SK-N-SH (cell line): ENCODE data around the gene KRTAP12-4. TPM values are rescaled to one million over a fixed set of nuclear protein-coding genes. Genes with fewer than 3 reads are reported as not detected.

Experiments used
- CTCF ChIA-PET: fragments of 300-600, 350-600 bp; formaldehyde crosslinking; extraction: SDS; loops from one replicate; lab custom pipeline; 2021; lab: Yijun Ruan, JAX
- POLR2A ChIA-PET: fragments of 350-600 bp; sonication (Branson Sonifier 250); formaldehyde crosslinking; extraction: SDS; loops from one replicate; lab custom pipeline; 2020; ENCODE audit warnings: antibody characterized with exemption, inconsistent platforms; lab: Yijun Ruan, JAX
- DNase-seq: peaks from one replicate; pipeline ENCODE4 v3.0.0; 2012
- H2AFZ ChIP-seq: fragments of 200-600 bp; sonication (generic); 2 replicates; pipeline ENCODE4 v1.8.1; 2016; ENCODE audit warnings: antibody characterized with exemption, mild to moderate bottlenecking, low read depth
- H3F3A ChIP-seq: fragments of 200-600 bp; sonication (generic); replicated peaks from 2 replicates; pipeline ENCODE3; 2016; ENCODE audit warnings: antibody characterized with exemption, mild to moderate bottlenecking; ENCODE audit not compliant: insufficient read depth
- H3K27ac ChIP-seq, 2 experiments: fragments of 200-500 bp in 1 of 2; fragments of 200-600 bp in 1 of 2; sonication (Bioruptor generic) in 1 of 2; sonication (generic), shearing (Covaris generic) in 1 of 2; 2 replicates each; pipeline versions ENCODE4 v1.5.1 to v1.6.1; 2014 to 2016; ENCODE audit warnings: low read depth in 2 of 2, inconsistent platforms in 1 of 2, low read length in 1 of 2, mild to moderate bottlenecking in 1 of 2, mixed read lengths in 1 of 2
- H3K27me3 ChIP-seq: fragments of 200-600 bp; sonication (generic), shearing (Covaris generic); 2 replicates; pipeline ENCODE4 v1.6.1; 2016; ENCODE audit warnings: mixed run types; ENCODE audit not compliant: insufficient read depth
- H3K36me3 ChIP-seq, 2 experiments: fragments of 200-500 bp in 1 of 2; fragments of 200-600 bp in 1 of 2; sonication (Bioruptor generic) in 1 of 2; sonication (generic) in 1 of 2; replicated peaks in 1 of 2; 2 replicates each; pipeline versions ENCODE3 to v1.5.1; 2014 to 2016; ENCODE audit warnings: low read length in 1 of 2, mild to moderate bottlenecking in 1 of 2; ENCODE audit not compliant: insufficient read depth in 2 of 2, control insufficient read depth in 1 of 2
- H3K4me1 ChIP-seq, 2 experiments: fragments of 200-500 bp in 1 of 2; fragments of 200-600 bp in 1 of 2; sonication (Bioruptor generic) in 1 of 2; sonication (generic), shearing (Covaris generic) in 1 of 2; 2 replicates each; pipeline versions ENCODE4 v1.5.1 to v1.6.1; 2014 to 2016; ENCODE audit warnings: low read depth in 1 of 2, low read length in 1 of 2, mixed run types in 1 of 2; ENCODE audit not compliant: insufficient read depth in 2 of 2, control insufficient read depth in 1 of 2
- H3K4me2 ChIP-seq: fragments of 200-600 bp; sonication (generic), shearing (Covaris generic); 2 replicates; pipeline ENCODE4 v1.6.1; 2017; ENCODE audit warnings: mixed run types
- H3K4me3 ChIP-seq, 2 experiments: fragments of 200-500 bp in 1 of 2; fragments of 200-600 bp in 1 of 2; sonication (Bioruptor generic) in 1 of 2; sonication (generic), shearing (Covaris generic) in 1 of 2; 2 replicates each; pipeline versions ENCODE4 v1.5.1 to v1.8.1; 2014 to 2016; ENCODE audit warnings: low read depth in 2 of 2, inconsistent platforms in 1 of 2, low read length in 1 of 2, mild to moderate bottlenecking in 1 of 2, mixed read lengths in 1 of 2, moderate library complexity in 1 of 2
- H3K79me2 ChIP-seq: fragments of 200-600 bp; sonication (generic); 2 replicates; pipeline ENCODE4 v1.8.1; 2017; ENCODE audit warnings: mild to moderate bottlenecking; ENCODE audit not compliant: insufficient read depth
- H3K9ac ChIP-seq: fragments of 200-600 bp; sonication (generic); 2 replicates; pipeline ENCODE4 v1.6.1; 2017; ENCODE audit warnings: mixed run types
- H3K9me2 ChIP-seq: fragments of 200-600 bp; sonication (generic); 2 replicates; pipeline ENCODE4 v1.6.1; 2017; ENCODE audit warnings: mixed run types
- H3K9me3 ChIP-seq: fragments of 200-600 bp; sonication (generic); 2 replicates; pipeline ENCODE4 v1.6.1; 2017; ENCODE audit warnings: mixed run types, mild to moderate bottlenecking, moderate library complexity
- H4K20me1 ChIP-seq: fragments of 200-600 bp; sonication (generic); 2 replicates; pipeline ENCODE4 v1.6.1; 2017; ENCODE audit warnings: mild to moderate bottlenecking, mixed run types; ENCODE audit not compliant: insufficient read depth
- ELF1 ChIP-seq: IDR thresholded peaks from 2 replicates; pipeline ENCODE4 v1.4.0; 2012
- EZH2phosphoT487 ChIP-seq: fragments of 200-600 bp; sonication (generic); IDR thresholded peaks from 2 replicates; pipeline ENCODE4 v1.6.1; 2017; ENCODE audit warnings: low read depth, mixed run types, mild to moderate bottlenecking, antibody characterized with exemption, moderate library complexity, borderline replicate concordance
- FOXJ3 ChIP-seq: sonication (generic); formaldehyde crosslinking; IDR thresholded peaks from 2 replicates; pipeline ENCODE4 v1.5.1; 2020; ENCODE audit warnings: mild to moderate bottlenecking, missing genetic modification reagents
- GABPA ChIP-seq: IDR thresholded peaks from 2 replicates; pipeline ENCODE4 v1.4.0; 2012; ENCODE audit warnings: low read depth, mild to moderate bottlenecking
- JUND ChIP-seq: IDR thresholded peaks from 2 replicates; pipeline ENCODE4 v1.4.0; 2012
- NRF1 ChIP-seq: IDR thresholded peaks from 2 replicates; pipeline ENCODE4 v1.6.1; 2012; ENCODE audit warnings: low read depth, mild to moderate bottlenecking, low read length
- RAD21 ChIP-seq: IDR thresholded peaks from 2 replicates; pipeline ENCODE4 v1.6.1; 2012; ENCODE audit warnings: mild to moderate bottlenecking, low read length
- RCOR1 ChIP-seq: fragments of 150-350 bp; IDR thresholded peaks from 2 replicates; pipeline ENCODE4 v1.6.1; 2017; ENCODE audit warnings: antibody characterized with exemption, low read length
- RXRA ChIP-seq: IDR thresholded peaks from 2 replicates; pipeline ENCODE4 v1.4.0; 2012; ENCODE audit warnings: low read depth, mild to moderate bottlenecking, borderline replicate concordance
- SMC3 ChIP-seq: IDR thresholded peaks from 2 replicates; pipeline ENCODE4 v1.6.1; 2012; ENCODE audit warnings: low read depth, low read length, improper control_type of control experiment
- TAF1 ChIP-seq: IDR thresholded peaks from 2 replicates; pipeline ENCODE4 v1.6.1; 2012; ENCODE audit warnings: low read depth, mild to moderate bottlenecking, low read length, moderate library complexity, borderline replicate concordance
- TCF12 ChIP-seq: IDR thresholded peaks from 2 replicates; pipeline ENCODE4 v1.4.0; 2012
- YY1 ChIP-seq: IDR thresholded peaks from 2 replicates; pipeline ENCODE4 v1.4.0; 2012; ENCODE audit warnings: low read depth, mild to moderate bottlenecking
- WGBS: methylation state at CpG from one replicate; pipeline ENCODE4 v1.1.6; 2017; ENCODE audit warnings: low lambda C conversion rate; 5-methylcytosine and 5-hydroxymethylcytosine counted together
- polyA plus RNA-seq, 3 experiments: library from polyadenylated mRNA; depleted of rRNA; stranded (reverse); fragments of >200 nt; gene quantifications; 2 replicates each; pipeline ENCODE4 v1.2.3, GENCODE V29; 2012
- TF ChIP-seq, protein P1 (sequence below): fragments of 150-350 bp; IDR thresholded peaks from 2 replicates; pipeline ENCODE4 v1.6.1; 2016; ENCODE audit warnings: mild to moderate bottlenecking, low read depth, low read length
- TF ChIP-seq, protein P2 (sequence below): fragments of 150-350 bp; IDR thresholded peaks from 2 replicates; pipeline ENCODE4 v1.6.1; 2017; ENCODE audit warnings: antibody characterized with exemption, low read length, low read depth, borderline replicate concordance
- TF ChIP-seq, protein P3 (sequence below): IDR thresholded peaks from 2 replicates; pipeline ENCODE4 v1.4.0; 2012; ENCODE audit warnings: low read depth
- TF ChIP-seq, protein P4 (sequence below): IDR thresholded peaks from 2 replicates; pipeline ENCODE4 v1.4.0; 2012; ENCODE audit warnings: low read depth, borderline replicate concordance
- TF ChIP-seq, protein P5 (sequence below): IDR thresholded peaks from 2 replicates; pipeline ENCODE4 v1.6.1; 2012; ENCODE audit warnings: mild to moderate bottlenecking, low read depth, low read length, moderate library complexity

Gene KRTAP12-4
- polyA plus RNA-seq, 1 of the 3 experiments (the other 2 are of a cell fraction) = not detected

DNA sequence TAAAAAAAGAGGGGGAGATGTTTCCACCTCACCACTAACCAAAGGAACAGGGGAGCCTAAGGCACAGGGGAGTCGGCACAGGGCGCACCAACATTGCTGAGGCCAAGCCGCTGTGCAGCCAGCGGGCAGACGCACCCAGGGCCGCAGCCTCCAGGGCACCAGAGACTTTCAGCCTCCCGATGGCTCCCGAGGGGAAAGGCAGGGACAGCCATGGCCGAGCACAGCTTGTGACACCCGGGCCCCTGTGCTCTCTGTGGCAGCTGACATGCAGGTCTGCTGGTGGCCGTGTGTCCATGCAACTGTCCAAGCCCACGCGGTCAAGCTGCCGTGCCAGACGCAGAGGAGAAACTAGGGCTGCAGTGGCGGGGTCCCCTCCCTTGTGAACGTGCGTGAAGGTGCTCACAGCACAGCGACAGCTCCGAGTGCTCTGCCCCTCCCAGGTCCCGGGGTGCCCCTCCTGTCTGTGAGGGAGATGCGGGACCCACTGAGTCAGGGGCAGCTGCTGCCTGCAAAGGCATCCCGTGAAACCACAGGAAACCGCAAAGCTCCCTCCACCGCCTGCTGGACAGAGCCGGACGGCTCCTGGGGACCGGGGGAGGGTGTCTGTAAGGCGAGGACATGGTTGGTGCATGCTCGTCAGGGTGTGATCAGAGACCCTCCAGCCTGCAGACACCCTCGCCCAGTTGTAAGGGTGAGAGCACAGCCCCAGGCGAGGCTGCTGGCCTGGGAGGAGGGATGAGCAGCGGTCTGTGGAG lies 5.7 kb downstream of the KRTAP12-4 start:
- H3K4me2 ChIP-seq = no peak overlapping the region
- DNase-seq = no peak
- H3K79me2 ChIP-seq = no peaks in the 10 kb centered on the region
- no peak overlapping the region for H3K9ac ChIP-seq
- H3K27ac ChIP-seq = no peak overlapping the region
- H3F3A ChIP-seq = no peaks in the 10 kb centered on the region
- 14% methylated on average over 24 of the region's 33 CpGs for WGBS
- no peak overlapping the region for H3K4me3 ChIP-seq
- ChIA-PET POLR2A (interaction anchor here (0.6 kb wide), 1 partner anchor 50 kb away, joined by 3 read pairs; no protein-coding TSS in a partner anchor), CTCF (interaction anchor here (1.9 kb wide), 1 partner anchor 11 kb away, joined by 4 read pairs; the partner anchor contains the start of gene KRTAP10-10)
- H3K4me1 ChIP-seq = no peaks in the 10 kb centered on the region
- no peaks in the 10 kb centered on the region for H4K20me1 ChIP-seq
- peaks cover 53% of the 10 kb centered on the region for H3K27me3 ChIP-seq
- H3K9me3 ChIP-seq = 0 out of 2 replicates have a peak, but pooled peaks cover 5% of the 10 kb centered on the region
- TF ChIP-seq FOXJ3 (CRISPR knock-in tag) (no peak), SMC3 (no peak), EZH2phosphoT487 (no peak), JUND (no peak), YY1 (no peak), NRF1 (no peak), GABPA (no peak), TAF1 (no peak), RAD21 (no peak), ELF1 (no peak)
- TF ChIP-seq, protein P1, sequence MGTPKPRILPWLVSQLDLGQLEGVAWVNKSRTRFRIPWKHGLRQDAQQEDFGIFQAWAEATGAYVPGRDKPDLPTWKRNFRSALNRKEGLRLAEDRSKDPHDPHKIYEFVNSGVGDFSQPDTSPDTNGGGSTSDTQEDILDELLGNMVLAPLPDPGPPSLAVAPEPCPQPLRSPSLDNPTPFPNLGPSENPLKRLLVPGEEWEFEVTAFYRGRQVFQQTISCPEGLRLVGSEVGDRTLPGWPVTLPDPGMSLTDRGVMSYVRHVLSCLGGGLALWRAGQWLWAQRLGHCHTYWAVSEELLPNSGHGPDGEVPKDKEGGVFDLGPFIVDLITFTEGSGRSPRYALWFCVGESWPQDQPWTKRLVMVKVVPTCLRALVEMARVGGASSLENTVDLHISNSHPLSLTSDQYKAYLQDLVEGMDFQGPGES = no peak
- TF ChIP-seq, protein P2, sequence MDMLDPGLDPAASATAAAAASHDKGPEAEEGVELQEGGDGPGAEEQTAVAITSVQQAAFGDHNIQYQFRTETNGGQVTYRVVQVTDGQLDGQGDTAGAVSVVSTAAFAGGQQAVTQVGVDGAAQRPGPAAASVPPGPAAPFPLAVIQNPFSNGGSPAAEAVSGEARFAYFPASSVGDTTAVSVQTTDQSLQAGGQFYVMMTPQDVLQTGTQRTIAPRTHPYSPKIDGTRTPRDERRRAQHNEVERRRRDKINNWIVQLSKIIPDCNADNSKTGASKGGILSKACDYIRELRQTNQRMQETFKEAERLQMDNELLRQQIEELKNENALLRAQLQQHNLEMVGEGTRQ = no peak
- H3K36me3 ChIP-seq = no peaks in the 10 kb centered on the region
- no peak overlapping the region for H2AFZ ChIP-seq
- no peaks in the 10 kb centered on the region for H3K9me2 ChIP-seq

DNA sequence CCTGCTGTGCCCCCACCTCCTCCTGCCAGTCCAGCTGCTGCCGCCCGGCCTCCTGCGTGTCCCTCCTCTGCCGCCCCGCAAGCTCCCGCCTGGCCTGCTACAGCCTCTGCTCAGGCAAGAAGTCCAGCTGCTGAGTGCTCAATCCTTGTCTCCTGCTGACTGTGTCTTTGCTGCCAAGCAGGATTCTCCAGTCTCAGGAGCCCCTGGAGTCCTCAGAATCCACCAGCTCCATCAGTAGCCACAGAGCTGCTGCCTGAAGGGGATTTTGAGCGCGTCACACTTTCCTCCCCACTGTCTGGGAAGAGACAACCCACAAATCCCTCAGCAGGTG lies 7.3 kb downstream of the KRTAP12-4 start:
- CTCF ChIA-PET = no interaction called here
- no peak overlapping the region for H3K4me2 ChIP-seq

More for the DNA sequence above, 7.3 kb downstream of the KRTAP12-4 start:
- no peak overlapping the region for H3K27ac ChIP-seq
- H3K27me3 ChIP-seq = peaks cover 38% of the 10 kb centered on the region
- H2AFZ ChIP-seq = no peak overlapping the region
- H3K9ac ChIP-seq = no peak overlapping the region
- 0 out of 2 replicates have a peak, but pooled peaks cover 5% of the 10 kb centered on the region for H3K9me3 ChIP-seq
- H3K79me2 ChIP-seq = no peaks in the 10 kb centered on the region
- H3K9me2 ChIP-seq = no peaks in the 10 kb centered on the region
- no peak for DNase-seq
- POLR2A ChIA-PET = no interaction called here
- H4K20me1 ChIP-seq = no peaks in the 10 kb centered on the region
- WGBS = 14% methylated on average over 6 of the region's 8 CpGs
- H3F3A ChIP-seq = no peaks in the 10 kb centered on the region
- H3K4me3 ChIP-seq = no peak overlapping the region
- H3K4me1 ChIP-seq = no peaks in the 10 kb centered on the region
- TF ChIP-seq, protein P3, sequence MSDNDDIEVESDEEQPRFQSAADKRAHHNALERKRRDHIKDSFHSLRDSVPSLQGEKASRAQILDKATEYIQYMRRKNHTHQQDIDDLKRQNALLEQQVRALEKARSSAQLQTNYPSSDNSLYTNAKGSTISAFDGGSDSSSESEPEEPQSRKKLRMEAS = no peak
- TF ChIP-seq RXRA (no peak), RCOR1 (no peak), RAD21 (no peak), TCF12 (no peak)
- TF ChIP-seq, protein P1 = no peak
- TF ChIP-seq, protein P4, sequence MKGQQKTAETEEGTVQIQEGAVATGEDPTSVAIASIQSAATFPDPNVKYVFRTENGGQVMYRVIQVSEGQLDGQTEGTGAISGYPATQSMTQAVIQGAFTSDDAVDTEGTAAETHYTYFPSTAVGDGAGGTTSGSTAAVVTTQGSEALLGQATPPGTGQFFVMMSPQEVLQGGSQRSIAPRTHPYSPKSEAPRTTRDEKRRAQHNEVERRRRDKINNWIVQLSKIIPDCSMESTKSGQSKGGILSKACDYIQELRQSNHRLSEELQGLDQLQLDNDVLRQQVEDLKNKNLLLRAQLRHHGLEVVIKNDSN = no peak
- TF ChIP-seq, protein P5, sequence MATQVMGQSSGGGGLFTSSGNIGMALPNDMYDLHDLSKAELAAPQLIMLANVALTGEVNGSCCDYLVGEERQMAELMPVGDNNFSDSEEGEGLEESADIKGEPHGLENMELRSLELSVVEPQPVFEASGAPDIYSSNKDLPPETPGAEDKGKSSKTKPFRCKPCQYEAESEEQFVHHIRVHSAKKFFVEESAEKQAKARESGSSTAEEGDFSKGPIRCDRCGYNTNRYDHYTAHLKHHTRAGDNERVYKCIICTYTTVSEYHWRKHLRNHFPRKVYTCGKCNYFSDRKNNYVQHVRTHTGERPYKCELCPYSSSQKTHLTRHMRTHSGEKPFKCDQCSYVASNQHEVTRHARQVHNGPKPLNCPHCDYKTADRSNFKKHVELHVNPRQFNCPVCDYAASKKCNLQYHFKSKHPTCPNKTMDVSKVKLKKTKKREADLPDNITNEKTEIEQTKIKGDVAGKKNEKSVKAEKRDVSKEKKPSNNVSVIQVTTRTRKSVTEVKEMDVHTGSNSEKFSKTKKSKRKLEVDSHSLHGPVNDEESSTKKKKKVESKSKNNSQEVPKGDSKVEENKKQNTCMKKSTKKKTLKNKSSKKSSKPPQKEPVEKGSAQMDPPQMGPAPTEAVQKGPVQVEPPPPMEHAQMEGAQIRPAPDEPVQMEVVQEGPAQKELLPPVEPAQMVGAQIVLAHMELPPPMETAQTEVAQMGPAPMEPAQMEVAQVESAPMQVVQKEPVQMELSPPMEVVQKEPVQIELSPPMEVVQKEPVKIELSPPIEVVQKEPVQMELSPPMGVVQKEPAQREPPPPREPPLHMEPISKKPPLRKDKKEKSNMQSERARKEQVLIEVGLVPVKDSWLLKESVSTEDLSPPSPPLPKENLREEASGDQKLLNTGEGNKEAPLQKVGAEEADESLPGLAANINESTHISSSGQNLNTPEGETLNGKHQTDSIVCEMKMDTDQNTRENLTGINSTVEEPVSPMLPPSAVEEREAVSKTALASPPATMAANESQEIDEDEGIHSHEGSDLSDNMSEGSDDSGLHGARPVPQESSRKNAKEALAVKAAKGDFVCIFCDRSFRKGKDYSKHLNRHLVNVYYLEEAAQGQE = no peak
- no peaks in the 10 kb centered on the region for H3K36me3 ChIP-seq
